Astrocyte (in vitro differentiated cells and primary cell): Measurements from ENCODE around the gene ERICH6. TPM values are rescaled to one million over a fixed set of nuclear protein-coding genes. Genes with fewer than 3 reads are reported as not detected.

Experiments used
- DNase-seq: peaks from one replicate; pipeline ENCODE4 v3.0.0-alpha.2; 2010; ENCODE audit warnings: low read depth
- FAIRE-seq: peaks from 2 replicates; lab custom pipeline; 2011; peaks lifted over from hg19 to GRCh38; lab: Jason Lieb, UNC
- H2AFZ ChIP-seq: 2 replicates; pipeline ENCODE4 v1.6.0; 2012; ENCODE audit warnings: low read depth, low read length, inconsistent platforms
- H3K27ac ChIP-seq: 2 replicates; pipeline ENCODE4 v1.5.1; 2011; ENCODE audit warnings: low read depth, low read length, inconsistent platforms
- H3K27me3 ChIP-seq: 2 replicates; pipeline ENCODE4 v1.6.0; 2011; ENCODE audit warnings: low read length, inconsistent platforms; ENCODE audit not compliant: insufficient read depth
- H3K36me3 ChIP-seq: 2 replicates; pipeline ENCODE4 v1.5.1; 2011; ENCODE audit warnings: low read length, inconsistent platforms; ENCODE audit not compliant: insufficient read depth
- H3K4me1 ChIP-seq: 2 replicates; pipeline ENCODE4 v1.5.1; 2011; ENCODE audit warnings: low read length, inconsistent platforms; ENCODE audit not compliant: insufficient read depth
- H3K4me2 ChIP-seq: 2 replicates; pipeline ENCODE4 v1.6.0; 2012; ENCODE audit warnings: low read length, inconsistent platforms
- H3K4me3 ChIP-seq: 2 replicates; pipeline ENCODE4 v1.5.1; 2011; ENCODE audit warnings: low read depth, mild to moderate bottlenecking, low read length, inconsistent platforms; ENCODE audit not compliant: insufficient read depth
- H3K79me2 ChIP-seq: 2 replicates; pipeline ENCODE4 v1.6.0; 2012; ENCODE audit warnings: mild to moderate bottlenecking, low read length, inconsistent platforms; ENCODE audit not compliant: insufficient read depth
- H3K9ac ChIP-seq: 2 replicates; pipeline ENCODE4 v1.6.0; 2012; ENCODE audit warnings: mild to moderate bottlenecking, low read length, inconsistent platforms
- H3K9me3 ChIP-seq: 2 replicates; pipeline ENCODE4 v1.5.1; 2012; ENCODE audit warnings: low read depth, mild to moderate bottlenecking, low read length, inconsistent platforms; ENCODE audit not compliant: insufficient read depth
- H4K20me1 ChIP-seq: 2 replicates; pipeline ENCODE4 v1.6.0; 2012; ENCODE audit warnings: low read length, inconsistent platforms; ENCODE audit not compliant: insufficient read depth
- H3K27ac Mint-ChIP-seq: one replicate; pipeline ENCODE4 v1.8.0; 2021; ENCODE audit warnings: mild to moderate bottlenecking, mixed read lengths; ENCODE audit not compliant: unreplicated experiment
- H3K27me3 Mint-ChIP-seq: one replicate; pipeline ENCODE4 v1.8.0; 2021; ENCODE audit warnings: low read depth, mixed read lengths; ENCODE audit not compliant: unreplicated experiment
- H3K36me3 Mint-ChIP-seq: one replicate; pipeline ENCODE4 v1.8.0; 2021; ENCODE audit warnings: low read depth, mixed read lengths; ENCODE audit not compliant: unreplicated experiment
- H3K4me1 Mint-ChIP-seq: one replicate; pipeline ENCODE4 v1.8.0; 2021; ENCODE audit warnings: low read depth, mixed read lengths; ENCODE audit not compliant: unreplicated experiment
- H3K4me3 Mint-ChIP-seq: one replicate; pipeline ENCODE4 v1.8.0; 2021; ENCODE audit warnings: mild to moderate bottlenecking, moderate library complexity, mixed read lengths; ENCODE audit not compliant: unreplicated experiment
- H3K9me3 Mint-ChIP-seq: one replicate; pipeline ENCODE4 v1.8.0; 2021; ENCODE audit warnings: mild to moderate bottlenecking, mixed read lengths; ENCODE audit not compliant: unreplicated experiment
- EZH2 ChIP-seq: IDR thresholded peaks from 2 replicates; pipeline ENCODE4 v1.6.1; 2012; ENCODE audit warnings: mild to moderate bottlenecking, low read length, inconsistent platforms; ENCODE audit not compliant: insufficient read depth
- total RNA-seq: library from RNA; stranded (reverse); gene quantifications from 2 replicates; pipeline ENCODE4 v1.2.1, GENCODE V29; 2021
- TF ChIP-seq, protein P1 (sequence below): IDR thresholded peaks from 2 replicates; pipeline ENCODE4 v1.5.1; 2011; ENCODE audit warnings: low read depth, mild to moderate bottlenecking, inconsistent platforms, low read length, moderate library complexity; ENCODE audit not compliant: insufficient read depth

Gene ERICH6
- total RNA-seq, 1 donor from 2014 or later: 0.09 TPM

DNA sequence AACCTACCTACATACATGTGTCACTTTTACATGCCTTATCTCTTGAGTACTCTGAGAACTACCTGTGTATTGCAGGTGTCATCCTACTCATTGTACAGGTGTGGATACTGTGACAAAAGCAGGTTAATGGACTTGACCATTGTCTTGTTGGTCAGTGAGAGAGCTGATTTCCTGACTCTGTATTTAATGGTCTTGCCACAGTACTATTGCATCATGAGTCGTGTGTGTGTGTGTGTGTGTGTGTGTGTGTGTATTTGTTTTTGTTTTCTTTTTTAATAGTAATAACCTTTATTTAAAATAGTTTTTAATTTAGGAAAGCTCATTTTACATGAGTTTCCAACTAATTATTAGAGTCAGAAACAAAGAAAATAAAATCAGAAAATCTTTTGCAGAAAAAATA, 92.9 kb downstream of the ERICH6 start:
- Mint-ChIP-seq H3K27me3 (no peaks in the 10 kb centered on the region), H3K27ac (no peak overlapping the region), H3K4me3 (no peak overlapping the region), H3K9me3 (no peaks in the 10 kb centered on the region), H3K36me3 (peaks cover 4% of the 10 kb centered on the region), H3K4me1 (peaks cover 5% of the 10 kb centered on the region)
- H2AFZ ChIP-seq: no peak overlapping the region
- H3K36me3 ChIP-seq: peaks cover 11% of the 10 kb centered on the region
- no peak for TF ChIP-seq EZH2
- TF ChIP-seq, protein P1, sequence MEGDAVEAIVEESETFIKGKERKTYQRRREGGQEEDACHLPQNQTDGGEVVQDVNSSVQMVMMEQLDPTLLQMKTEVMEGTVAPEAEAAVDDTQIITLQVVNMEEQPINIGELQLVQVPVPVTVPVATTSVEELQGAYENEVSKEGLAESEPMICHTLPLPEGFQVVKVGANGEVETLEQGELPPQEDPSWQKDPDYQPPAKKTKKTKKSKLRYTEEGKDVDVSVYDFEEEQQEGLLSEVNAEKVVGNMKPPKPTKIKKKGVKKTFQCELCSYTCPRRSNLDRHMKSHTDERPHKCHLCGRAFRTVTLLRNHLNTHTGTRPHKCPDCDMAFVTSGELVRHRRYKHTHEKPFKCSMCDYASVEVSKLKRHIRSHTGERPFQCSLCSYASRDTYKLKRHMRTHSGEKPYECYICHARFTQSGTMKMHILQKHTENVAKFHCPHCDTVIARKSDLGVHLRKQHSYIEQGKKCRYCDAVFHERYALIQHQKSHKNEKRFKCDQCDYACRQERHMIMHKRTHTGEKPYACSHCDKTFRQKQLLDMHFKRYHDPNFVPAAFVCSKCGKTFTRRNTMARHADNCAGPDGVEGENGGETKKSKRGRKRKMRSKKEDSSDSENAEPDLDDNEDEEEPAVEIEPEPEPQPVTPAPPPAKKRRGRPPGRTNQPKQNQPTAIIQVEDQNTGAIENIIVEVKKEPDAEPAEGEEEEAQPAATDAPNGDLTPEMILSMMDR: no peak
- H3K4me1 ChIP-seq: peaks cover 3% of the 10 kb centered on the region
- no peak overlapping the region for H3K4me2 ChIP-seq
- H4K20me1 ChIP-seq: peaks cover 84% of the 10 kb centered on the region
- no peak overlapping the region for H3K27ac ChIP-seq
- no peak overlapping the region for H3K4me3 ChIP-seq
- DNase-seq (no peak), FAIRE-seq (no peak)
- no peaks in the 10 kb centered on the region for H3K9me3 ChIP-seq
- H3K27me3 ChIP-seq: no peaks in the 10 kb centered on the region
- H3K79me2 ChIP-seq: peaks cover 86% of the 10 kb centered on the region
- no peak overlapping the region for H3K9ac ChIP-seq

DNA sequence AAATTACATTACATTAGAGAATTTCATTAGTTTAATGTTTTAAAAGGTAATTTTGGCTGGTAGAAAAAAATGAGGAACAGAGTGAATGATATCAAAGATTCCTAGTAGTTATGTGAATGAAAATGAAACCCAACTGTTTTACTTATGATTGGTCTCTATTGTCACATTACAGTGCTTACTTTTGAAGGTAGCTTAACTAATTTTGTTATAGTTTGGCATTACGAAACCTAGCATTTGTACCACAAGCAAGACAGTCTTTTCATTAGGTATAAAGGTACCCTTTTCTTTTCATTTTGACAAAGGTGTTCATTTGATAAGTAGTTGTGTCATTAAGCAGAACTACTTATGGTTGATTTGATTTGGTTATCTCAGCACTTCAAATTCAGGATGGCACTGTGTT, 93.7 kb downstream of the ERICH6 start:
- Histone ChIP-seq H3K4me3 (no peak overlapping the region), H3K9ac (no peak overlapping the region), H2AFZ (no peak overlapping the region), H3K4me2 (no peak overlapping the region), H3K36me3 (peaks cover 11% of the 10 kb centered on the region), H3K27me3 (no peaks in the 10 kb centered on the region), H3K27ac (no peak overlapping the region), H4K20me1 (peaks cover 91% of the 10 kb centered on the region), H3K4me1 (peaks cover 3% of the 10 kb centered on the region), H3K79me2 (peaks cover 94% of the 10 kb centered on the region), H3K9me3 (no peaks in the 10 kb centered on the region)
- FAIRE-seq (no peak), DNase-seq (no peak)
- peaks cover 8% of the 10 kb centered on the region for H3K4me1 Mint-ChIP-seq
- H3K27ac Mint-ChIP-seq: peak overlapping the region; percentile 55
- no peaks in the 10 kb centered on the region for H3K9me3 Mint-ChIP-seq
- peaks cover 2% of the 10 kb centered on the region for H3K36me3 Mint-ChIP-seq
- H3K4me3 Mint-ChIP-seq: no peak overlapping the region
- no peaks in the 10 kb centered on the region for H3K27me3 Mint-ChIP-seq
- no peak for TF ChIP-seq EZH2
- TF ChIP-seq, protein P1: no peak

Other genes with a start within 250 kb of the ERICH6 start
- gene SERP1, start 157.4 kb downstream of the ERICH6 start, total RNA-seq: 119 and 131 TPM in 2 replicates
- gene EIF2A, start 157.1 kb downstream of the ERICH6 start, total RNA-seq: 64.2 and 69.9 TPM in 2 replicates
- gene SELENOT, start 100.6 kb downstream of the ERICH6 start, total RNA-seq: 130 and 132 TPM in 2 replicates
- gene SIAH2, start 59.2 kb upstream of the ERICH6 start, total RNA-seq: 39.3 and 46.2 TPM in 2 replicates
- not detected in 2 replicates for gene MINDY4B, start 201.5 kb upstream of the ERICH6 start, total RNA-seq